ENCODE results near the gene MAPKAP1.

MAPKAP1 gene

DNA sequence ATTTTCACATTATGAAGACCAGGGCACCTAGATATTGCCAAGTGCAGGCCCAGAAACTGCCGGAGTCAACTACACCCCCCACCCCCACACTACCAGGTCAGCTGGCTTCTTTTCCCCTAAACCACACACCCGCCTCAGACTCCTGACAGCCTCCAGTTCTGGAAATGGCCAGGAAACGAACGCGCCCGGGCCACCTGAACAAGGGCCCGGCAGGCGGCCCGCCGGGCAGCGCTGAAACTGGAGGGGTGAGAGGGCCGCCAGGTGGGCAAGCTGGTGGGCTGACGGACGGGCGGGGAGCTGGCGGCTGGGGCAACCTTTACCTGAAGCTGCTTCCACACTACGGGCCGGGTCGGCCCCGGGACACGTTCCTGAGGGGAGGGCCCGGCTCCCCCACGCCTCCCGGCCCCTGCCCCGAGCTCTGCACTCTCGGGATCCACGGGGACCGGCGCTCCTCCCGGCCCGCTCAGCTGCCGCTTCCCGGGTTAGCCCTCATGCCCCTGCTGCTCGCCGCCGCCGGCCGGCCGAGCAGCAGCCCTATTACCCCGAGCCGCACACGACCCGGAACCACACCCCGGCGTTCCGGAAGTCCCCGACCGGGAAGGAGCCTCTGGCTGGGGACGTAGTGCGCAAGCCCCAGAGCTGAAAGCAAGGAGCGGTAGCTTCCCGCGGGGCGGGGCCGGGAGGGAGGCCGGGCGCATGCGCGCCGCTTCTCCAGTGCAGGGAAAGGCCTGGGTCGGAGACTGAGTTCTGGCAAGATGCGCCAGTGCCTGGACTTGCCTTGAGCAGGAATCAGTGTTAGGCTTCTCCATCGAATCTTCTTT is at the start of gene MAPKAP1:
TSS of gene MAPKAP1 (minus strand) at position 558 of the 821 bp plus-strand sequence. CDS start 34,634 bp downstream, outside the sequence.
- intact Hi-C loops (cut with DNase I), result loop anchor here (1.0 kb wide), 1 partner anchor 39 kb away; no protein-coding TSS in a partner anchor
- peak; percentile 97 to 100 (median 98) for DNase-seq

DNA sequence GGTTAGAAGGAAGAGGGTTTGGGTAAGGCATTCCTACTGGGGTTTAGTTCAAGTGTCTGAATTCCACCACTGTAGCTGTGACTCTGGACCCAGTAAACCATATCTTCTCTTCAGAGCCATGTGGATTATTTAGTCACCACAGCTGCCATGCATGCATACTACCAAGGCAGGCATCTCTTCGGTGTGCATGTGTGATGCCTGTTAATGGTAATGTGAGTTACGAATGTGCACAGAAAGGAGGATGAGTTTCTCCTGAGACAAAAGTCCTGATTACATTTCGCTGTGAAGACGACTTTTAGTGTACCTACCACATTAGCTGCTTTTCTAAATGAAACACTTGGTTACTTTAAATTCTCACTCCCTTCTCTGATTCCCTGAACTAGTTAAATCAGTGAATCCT is 49.5 kb upstream of the MAPKAP1 start:
- DNase-seq, result no peak
- intact Hi-C loops (cut with DNase I), result no loop called here

DNA sequence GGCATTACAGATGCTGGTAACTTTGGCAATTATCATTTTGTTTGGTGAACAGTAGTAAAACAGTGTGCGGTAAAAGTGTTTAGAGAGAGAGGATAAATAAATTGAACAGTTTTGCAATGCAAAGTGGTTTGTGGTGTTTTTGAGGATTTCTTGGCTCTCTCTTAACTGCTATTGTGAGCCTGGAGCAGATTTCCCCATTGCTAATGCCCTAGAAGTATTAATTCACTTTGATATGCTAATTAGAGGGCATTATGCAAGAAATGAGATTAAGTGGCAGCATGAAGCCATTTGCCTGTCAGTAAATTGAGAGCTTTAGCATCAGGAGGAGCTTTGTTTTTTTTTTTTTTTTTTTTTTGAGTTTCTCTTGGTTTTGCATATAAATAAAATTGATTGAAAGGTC is 48.3 kb upstream of the MAPKAP1 start:
- intact Hi-C loops (cut with DNase I), result no loop called here
- DNase-seq, result no peak

DNA sequence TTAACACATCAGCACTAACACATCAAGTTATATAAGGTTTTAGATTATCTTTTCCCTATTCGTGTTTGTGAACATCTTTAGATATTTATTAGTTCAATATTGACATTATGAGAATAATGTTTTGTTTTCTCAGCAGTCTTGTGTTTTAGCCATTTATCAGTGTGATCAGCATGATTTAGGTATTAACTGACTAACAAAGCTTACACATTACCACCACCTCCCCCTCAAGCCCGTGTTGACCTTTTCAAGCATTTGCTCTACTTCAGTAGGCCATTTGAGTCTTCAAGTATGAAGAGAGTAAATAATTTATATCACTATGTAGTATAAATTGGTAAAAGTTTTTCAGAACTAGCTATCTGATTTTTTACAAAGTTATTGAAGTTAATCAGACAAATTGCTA is 47.1 kb upstream of the MAPKAP1 start:
- DNase-seq, result no peak
- intact Hi-C loops (cut with DNase I), result no loop called here

DNA sequence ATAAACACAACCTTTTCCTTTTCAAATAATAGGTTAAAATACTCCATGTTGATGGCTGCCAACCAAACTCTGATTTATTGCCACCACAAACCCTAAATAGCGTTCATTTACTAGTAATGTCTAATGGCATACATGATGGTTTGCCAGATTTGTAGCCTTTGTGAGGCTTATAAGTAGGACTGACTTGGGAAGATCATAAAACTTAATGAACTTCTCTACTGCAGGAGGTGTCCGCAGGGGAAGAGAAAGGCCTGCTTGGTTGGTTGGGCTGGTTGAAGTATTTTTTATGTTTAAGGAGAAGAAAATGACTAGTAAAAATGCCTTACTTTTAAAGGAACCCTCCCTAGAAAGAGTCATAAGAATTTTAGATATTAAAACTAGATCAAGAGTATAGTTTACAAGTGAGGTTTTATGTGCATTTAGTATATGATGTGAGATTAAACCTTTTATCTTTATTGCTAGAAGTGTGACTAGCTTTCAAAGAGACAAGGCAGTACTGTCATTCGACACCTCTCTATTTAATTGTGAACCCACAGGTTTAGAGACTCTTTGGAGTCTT is 45.1 kb upstream of the MAPKAP1 start:
- DNase-seq, result no peak
- intact Hi-C loops (cut with DNase I), result no loop called here

DNA sequence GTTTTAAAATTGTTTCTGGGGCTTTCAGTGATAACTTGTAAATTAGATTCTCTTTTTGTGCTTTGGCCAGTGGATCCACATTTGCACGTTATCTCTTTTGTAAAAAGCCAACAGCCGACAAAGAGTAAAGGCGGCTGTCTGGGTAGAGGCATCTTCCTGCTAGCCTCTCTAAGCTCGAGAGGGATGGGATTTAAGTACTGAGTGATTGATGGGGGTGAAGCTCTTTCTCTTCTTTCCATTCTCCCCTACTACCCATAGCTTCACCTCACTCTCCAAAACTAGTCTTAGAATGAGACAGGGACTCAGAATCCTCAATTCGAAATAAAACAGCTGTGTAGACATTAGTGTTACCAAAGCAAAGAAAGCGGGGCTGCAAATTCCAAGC is 43.6 kb upstream of the MAPKAP1 start:
- no peak for DNase-seq
- intact Hi-C loops (cut with DNase I), result no loop called here

DNA sequence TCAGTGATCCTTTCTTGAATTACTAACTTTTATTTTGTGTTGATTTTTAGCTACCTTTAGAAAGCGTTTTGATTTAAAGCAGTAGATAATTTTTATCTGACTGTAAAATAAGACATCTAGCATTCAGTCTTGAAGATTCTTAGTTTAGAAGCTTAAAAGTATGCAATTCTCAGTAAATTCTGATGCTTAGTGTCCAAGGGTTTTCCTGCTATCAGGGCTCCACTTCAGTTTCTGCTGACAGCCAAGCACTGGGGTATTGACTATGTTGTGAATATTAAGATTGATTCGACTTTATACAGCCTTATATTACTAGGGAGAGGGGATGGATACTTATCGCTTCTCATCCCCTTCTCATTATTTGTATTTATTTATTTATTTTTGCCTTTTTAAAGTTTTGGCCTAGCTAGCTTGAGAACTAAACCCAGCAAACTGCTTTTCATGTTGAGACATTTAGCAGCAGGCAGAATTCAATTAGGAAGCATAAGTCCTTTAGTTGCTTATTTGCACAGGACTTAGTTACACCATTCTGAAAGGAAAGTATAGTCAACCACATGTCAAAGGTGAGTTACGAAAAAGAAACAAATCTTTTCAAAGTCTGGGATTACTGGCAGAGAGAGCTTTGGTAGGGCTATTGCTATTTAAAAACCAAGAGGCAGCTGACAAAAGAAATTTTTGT is 43.1 kb upstream of the MAPKAP1 start:
- intact Hi-C loops (cut with DNase I), result no loop called here
- no peak for DNase-seq

DNA sequence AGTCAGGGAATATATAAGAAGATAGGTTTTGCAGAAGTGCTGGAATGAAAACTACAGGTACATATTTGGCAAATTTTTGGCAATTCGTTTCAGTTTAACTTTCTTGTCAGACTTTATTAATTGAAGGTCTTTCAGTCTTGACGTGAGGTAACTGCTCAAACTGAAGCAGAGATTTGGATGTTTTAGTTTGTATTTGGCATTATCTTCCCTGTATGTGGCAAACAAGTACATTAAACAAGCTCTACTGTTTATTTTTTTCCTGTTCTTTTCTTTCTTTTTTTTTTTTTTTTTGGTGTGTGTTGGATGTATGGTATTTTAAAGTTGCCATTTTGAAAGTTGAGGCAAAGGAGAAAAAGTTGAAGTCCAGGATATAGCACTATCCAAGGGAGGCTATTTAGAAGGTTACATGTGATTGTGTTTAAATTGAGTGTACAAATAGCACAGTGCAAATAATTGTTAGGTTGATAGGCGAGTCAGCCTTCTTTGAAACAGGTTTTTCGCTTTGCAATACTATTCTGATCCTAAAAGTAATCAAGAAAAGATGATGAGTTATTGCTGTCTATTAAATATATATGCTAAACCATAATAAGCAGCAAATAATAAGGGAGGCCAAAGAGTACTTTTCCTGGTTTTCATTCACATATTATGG is 42.4 kb upstream of the MAPKAP1 start:
- DNase-seq, result no peak
- intact Hi-C loops (cut with DNase I), result no loop called here

DNA sequence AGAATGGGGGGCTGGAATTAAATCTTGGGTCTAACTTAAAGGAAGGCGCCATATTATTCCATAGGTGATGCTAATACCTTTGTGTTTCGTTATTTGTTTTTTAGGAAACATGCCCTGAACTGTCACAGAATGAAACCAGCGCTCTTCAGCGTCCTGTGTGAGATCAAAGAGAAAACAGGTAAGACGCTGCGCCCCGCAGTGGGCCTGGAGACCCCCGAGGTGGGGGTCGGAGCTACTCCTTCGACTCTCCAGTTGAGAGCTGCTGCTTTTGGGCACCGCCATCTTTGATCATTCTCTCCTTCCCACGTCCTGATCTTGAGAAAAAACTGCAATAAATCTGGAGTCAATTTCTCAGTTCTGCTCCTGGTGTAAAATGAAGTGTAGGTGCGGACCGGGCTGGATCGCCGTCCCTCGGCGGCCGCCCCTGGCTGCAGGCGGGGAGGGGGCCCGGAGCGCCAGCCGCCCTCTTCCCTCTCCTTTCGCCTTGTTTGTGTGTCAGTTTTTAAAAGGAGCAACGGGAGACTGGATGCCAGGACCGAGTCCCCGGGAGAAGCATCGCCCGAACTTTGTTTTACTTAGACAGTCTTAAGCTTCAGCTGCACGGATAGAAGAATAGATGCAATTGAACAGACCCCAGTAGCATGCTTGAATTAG is 41.6 kb upstream of the MAPKAP1 start:
- no peak for DNase-seq
- intact Hi-C loops (cut with DNase I), result no loop called here

DNA sequence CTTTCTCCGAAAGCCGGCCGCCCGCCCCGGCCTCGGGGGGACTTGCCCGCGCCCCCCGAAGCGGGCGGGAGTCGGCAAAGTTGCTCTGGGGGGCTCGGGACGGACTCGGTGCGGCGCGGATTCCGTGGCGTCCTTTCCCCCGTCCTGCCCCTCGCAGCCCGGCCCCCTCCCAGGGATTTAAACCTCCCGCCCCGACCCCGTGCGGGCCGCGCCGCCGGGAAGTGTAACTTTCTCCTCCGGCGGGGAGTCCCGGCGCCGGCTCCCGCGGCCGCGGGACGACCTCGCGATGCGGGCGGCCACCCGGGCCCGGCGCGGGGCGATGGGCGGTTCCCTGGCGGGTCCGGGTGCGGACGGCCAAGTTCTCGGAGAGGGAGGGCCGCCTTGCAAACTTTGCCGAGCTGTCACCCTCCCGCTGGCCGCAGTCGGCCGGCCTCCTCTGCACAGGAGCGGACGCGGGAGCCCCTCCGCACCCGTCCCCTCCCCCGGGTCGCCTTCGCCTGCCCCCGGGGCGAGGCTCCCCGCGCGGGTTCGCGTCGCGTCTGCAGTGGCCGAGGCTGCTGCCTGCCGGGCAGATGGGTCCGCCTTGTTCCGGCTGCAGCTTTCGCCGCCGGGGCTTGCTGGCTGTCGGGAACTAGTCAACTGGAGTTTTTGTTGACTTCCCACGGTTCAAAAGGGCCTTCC is 40.9 kb upstream of the MAPKAP1 start:
- intact Hi-C loops (cut with DNase I), result no loop called here
- peak in 5 of 10 donors; percentile 11 to 79 (median 48) for DNase-seq

DNA sequence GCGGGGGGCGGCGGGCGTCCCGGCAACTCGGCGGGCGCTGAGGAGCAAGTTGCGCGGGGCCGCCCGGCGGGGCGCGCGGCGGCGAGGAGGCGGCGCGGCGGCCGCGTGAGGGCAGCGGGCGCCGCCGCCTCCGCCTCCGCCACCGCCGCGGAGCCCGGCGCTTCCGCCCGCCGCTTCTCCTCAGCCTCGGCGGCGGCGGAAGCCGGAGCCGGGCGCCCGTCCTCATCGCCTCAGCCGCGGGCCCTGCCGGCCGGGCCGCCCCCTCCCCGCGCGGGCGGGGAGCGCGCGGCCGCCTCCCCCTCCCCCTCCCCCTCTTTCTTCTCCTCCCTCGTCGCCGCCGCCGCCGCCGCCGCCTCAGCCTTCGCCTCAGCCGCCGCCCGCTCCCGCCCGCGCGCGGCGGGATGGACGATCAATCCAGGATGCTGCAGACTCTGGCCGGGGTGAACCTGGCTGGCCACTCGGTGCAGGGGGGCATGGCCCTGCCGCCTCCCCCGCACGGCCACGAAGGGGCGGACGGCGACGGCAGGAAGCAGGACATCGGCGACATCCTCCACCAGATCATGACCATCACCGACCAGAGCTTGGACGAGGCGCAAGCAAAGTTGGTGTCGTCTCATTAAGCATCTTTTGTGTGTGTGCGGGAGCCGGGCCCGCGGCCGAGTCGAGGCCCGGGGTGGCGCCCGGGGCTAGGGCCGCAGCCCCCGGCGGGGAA is 40.2 kb upstream of the MAPKAP1 start, which contains the start of gene PBX3:
TSS of gene PBX3 (plus strand) at position 321 of the 712 bp plus-strand sequence.
- intact Hi-C loops (cut with DNase I), result no loop called here
- peak in 5 of 10 donors; percentile 17 to 90 (median 59) for DNase-seq

DNA sequence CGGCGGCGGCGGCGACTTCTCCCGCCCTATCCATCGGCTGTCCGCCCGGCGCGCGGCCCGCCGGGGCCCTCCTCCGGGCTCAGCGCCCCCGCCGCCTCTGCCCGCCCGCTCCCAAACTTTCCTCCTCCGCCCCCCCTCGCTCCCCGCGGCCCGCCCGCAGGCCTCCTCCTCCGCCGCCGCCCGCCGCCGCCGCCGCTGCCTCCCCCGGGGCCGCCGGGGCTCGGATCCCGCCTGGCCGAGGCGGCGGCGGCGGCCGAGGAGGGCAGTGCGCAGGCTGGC is 39.7 kb upstream of the MAPKAP1 start:
- DNase-seq, result no peak
- intact Hi-C loops (cut with DNase I), result loop anchor here (1.0 kb wide), 2 partner anchors 39 to 143 kb away; partner anchors contain the start of gene MAPKAP1

DNA sequence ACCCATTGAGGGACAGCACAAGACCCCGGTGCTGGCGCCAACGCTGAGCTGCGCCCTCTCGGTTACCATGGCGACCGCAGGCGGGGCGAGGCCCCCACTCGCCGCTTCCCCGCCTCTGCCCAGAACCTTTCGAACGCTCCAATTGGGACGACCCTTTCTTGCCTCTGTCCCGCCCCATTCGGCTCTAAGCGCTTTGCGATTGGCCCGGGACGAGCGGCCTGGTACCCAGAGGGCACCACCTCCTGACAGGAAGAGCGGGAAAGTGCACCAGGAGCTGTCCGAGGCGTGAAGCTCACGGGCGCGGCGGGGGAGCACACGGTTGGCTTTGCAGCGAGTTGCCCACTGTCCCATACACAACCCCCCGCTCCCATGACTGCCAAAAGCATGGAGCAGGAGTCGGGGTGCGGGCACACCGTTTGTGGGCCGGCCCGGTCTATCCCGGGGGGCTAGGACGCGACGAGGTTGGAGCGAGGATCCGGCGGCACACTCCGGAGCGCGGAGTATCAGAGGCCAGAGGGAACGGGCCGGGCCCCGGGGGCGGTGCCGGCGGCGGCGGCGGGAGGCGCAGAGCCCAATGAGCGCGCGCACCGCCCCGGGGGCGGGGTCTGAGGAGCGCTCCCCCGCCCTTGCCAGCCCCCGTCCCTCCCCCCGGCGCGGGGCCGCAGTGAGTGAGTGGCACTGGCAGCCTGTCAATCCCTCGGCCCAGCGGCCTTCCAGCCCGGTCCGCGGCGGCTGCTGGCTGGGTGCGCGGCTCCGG is 39.2 kb upstream of the MAPKAP1 start:
- DNase-seq, result peak; percentile 88 to 99 (median 93)
- intact Hi-C loops (cut with DNase I), result loop anchor here (1.0 kb wide), 2 partner anchors 39 to 143 kb away; partner anchors contain the start of gene MAPKAP1

DNA sequence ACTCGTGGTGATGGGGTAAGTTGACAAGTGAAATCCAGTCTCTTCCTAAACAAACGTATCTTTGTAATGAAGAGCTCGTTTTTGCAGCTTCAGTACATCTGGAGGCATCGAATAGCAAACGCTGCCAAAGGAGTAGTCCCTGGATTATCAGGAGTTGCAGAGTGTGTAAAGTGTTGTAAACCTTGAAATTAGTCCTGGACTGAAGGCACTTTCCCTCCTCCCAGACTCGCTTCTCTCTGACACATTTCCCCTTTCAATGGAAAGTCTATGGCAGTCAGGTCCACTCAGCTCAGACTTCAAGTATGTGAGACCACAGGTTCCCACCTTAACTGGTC is 38.6 kb upstream of the MAPKAP1 start:
- no peak for DNase-seq
- intact Hi-C loops (cut with DNase I), result loop anchor here (1.0 kb wide), 2 partner anchors 38 to 144 kb away; partner anchors contain the start of gene MAPKAP1

DNA sequence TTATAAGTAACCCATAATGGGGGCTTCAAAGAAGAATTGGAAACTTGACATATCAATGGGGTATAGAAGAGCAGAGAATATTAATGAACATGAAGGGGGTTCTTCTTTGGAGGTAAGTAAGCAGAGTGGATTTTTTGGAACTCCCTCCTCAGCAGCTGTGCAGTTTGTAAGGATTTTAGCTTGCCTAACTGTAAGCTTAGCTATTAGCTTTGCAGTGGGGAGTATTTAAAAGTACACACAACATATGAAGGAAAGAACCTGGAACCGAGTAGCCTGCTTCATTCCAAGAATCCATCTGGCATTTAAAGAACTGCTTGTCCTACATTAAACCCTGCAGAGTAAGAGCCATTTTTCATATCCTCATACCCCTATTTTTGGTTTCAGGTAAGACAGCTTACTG is 38.0 kb upstream of the MAPKAP1 start:
- DNase-seq, result no peak
- intact Hi-C loops (cut with DNase I), result no loop called here

DNA sequence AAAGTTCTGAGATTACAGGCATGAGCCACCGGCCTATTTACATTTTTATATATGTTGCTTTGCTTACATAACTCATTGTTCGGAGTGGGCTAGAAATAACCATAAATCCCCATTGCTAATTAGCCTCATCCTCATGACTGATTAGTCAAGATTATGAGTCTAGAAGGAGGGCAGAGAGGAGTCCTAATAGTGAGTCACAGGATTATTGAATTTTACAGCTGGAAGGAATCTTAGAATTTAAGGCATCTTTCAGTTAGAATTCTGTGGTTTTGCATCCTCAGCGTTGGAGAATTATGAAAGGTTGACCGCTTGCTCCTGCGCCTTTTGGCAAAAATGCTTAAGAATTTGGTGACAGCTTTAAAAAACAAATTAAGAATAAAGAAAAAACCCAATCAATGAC is 37.6 kb upstream of the MAPKAP1 start:
- intact Hi-C loops (cut with DNase I), result no loop called here
- no peak for DNase-seq

DNA sequence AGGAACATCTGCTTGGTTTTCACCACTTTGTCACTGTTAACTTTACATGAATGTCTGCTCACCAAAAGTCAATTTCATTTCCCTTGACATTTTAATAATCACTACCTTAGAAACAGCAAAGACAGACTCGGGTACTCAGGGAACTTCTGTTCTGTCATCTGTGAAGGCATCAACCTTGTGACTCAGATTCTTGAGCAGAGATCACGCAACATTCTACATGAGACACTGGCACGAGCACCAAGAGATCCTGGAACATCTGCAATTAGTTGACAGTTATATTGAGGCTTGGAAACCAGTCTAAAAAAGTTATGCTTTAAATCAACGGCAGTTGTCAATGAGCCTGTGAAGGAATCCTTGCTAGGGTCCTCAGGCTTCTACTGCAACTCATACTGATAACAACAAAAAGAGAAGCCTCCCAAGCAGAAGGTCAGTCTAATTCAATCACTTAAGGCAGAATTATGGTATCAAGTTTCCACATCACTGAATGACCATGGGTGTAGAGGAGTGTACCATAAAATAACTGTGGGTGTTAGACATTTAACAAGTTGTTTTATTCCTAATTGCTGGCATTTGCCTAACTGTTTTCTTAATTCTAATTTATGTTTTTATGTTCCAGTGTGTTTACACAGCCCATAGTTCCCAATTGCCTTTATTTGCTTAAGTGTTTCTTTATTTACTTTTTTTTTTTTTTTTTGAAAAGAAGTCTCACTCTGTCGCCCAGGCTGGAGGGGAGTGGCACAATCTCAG is 36.8 kb upstream of the MAPKAP1 start:
- intact Hi-C loops (cut with DNase I), result no loop called here
- DNase-seq, result no peak

DNA sequence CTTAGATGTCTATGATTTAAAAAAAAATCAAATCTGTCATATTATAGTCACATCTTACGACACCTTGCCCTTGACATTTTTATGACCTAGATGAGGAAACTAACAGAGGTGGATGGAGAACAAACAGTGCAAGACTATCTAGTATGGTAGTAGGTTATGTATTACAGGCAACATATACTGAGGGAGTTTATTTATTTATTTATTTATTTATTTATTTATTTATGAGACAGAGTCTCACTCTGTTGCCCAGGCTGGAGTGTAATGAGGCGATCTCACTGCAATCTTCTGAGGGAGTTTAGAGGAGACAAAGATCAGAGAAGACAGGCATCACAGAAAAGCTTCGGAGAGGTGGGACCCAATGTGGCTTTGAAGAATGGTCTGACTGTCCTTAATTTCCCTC is 35.6 kb upstream of the MAPKAP1 start:
- DNase-seq, result no peak
- intact Hi-C loops (cut with DNase I), result no loop called here
